HCT116 (cell line): Measurements from ENCODE around the gene FLRT1. TPM values are rescaled to one million over a fixed set of nuclear protein-coding genes. Genes with fewer than 3 reads are reported as not detected.

Experiments used
- ATAC-seq: fragments of 200-7000 bp; cut with Tn5 transposase; 2 replicates; pipeline ENCODE4 v1.9.1; 2020; ENCODE audit warnings: mild to moderate bottlenecking, moderate library complexity
- BruUV-seq: library from RNA; stranded (reverse); fragments of 400-500 nt; replicated peaks from 2 replicates; lab custom pipeline; 2021; lab: Mats Ljungman, UMichigan
- CTCF ChIA-PET: fragments of 300-600 bp; sonication (Branson Sonifier 250); formaldehyde crosslinking; loops from one replicate; lab custom pipeline; 2021; ENCODE audit warnings: antibody characterized with exemption; lab: Charles Lee
- POLR2A ChIA-PET: fragments of 300-600, 350-600 bp; sonication (Branson Sonifier 250); formaldehyde crosslinking; loops from one replicate; lab custom pipeline; 2021; ENCODE audit warnings: antibody characterized with exemption; lab: Charles Lee
- RAD21 ChIA-PET, 2 experiments: fragments of 300-600 bp; sonication (Branson Sonifier 250); formaldehyde crosslinking; loops; one replicate each; lab custom pipeline; 2023; ENCODE audit warnings: low total read pairs in 2 of 2; ENCODE audit not compliant: uncharacterized antibody in 2 of 2, unreplicated experiment in 2 of 2, low non-redundant PET in 1 of 2; lab: Charles Lee
- DNase-seq: peaks from one replicate; pipeline ENCODE4 v3.0.0-alpha.2; 2010; ENCODE audit warnings: low read depth, low spot score
- H2AFZ ChIP-seq: fragments of 200-600 bp; shearing (Covaris generic), sonication (generic); 2 replicates; pipeline ENCODE4 v1.6.1; 2017; ENCODE audit warnings: low read depth, mixed run types, mixed read lengths, antibody characterized with exemption, low read length; ENCODE audit not compliant: poor library complexity, severe bottlenecking
- H3K27ac ChIP-seq: 2 replicates; pipeline ENCODE4 v1.5.1; 2012; ENCODE audit warnings: low read depth, low read length
- H3K27me3 ChIP-seq: fragments of 200-600 bp; sonication (generic); 2 replicates; pipeline ENCODE4 v1.6.1; 2016; ENCODE audit warnings: mixed run types, low read length, mixed read lengths; ENCODE audit not compliant: insufficient read depth
- H3K36me3 ChIP-seq, 2 experiments: fragments of 200-500 bp in 1 of 2; fragments of 200-600 bp in 1 of 2; sonication (Bioruptor generic) in 1 of 2; sonication (generic) in 1 of 2; 2 replicates each; pipeline versions ENCODE4 v1.5.1 to v1.6.1; 2014 to 2016; ENCODE audit warnings: low read length in 2 of 2, inconsistent platforms in 1 of 2, mixed read lengths in 1 of 2, mixed run types in 1 of 2; ENCODE audit not compliant: insufficient read depth in 2 of 2, control insufficient read depth in 1 of 2
- H3K4me1 ChIP-seq, 2 experiments: fragments of 200-600 bp in 1 of 2; sonication (generic) in 1 of 2; 2 replicates each; pipeline versions ENCODE4 v1.5.1 to v1.6.1; 2012 to 2017; ENCODE audit warnings: low read length in 2 of 2, inconsistent platforms in 1 of 2, mild to moderate bottlenecking in 1 of 2, mixed read lengths in 1 of 2, mixed run types in 1 of 2, moderate library complexity in 1 of 2; ENCODE audit not compliant: insufficient read depth in 2 of 2, control insufficient read depth in 1 of 2
- H3K4me2 ChIP-seq: fragments of 200-600 bp; sonication (generic); 2 replicates; pipeline ENCODE4 v1.6.1; 2017; ENCODE audit warnings: mixed run types, low read length, mixed read lengths
- H3K4me3 ChIP-seq, 2 experiments: fragments of 200-600 bp in 1 of 2; sonication (generic) in 1 of 2; replicated peaks in 1 of 2; 2 replicates each; pipeline ENCODE4 v1.5.1; 2011 to 2016; ENCODE audit warnings: low read length in 2 of 2, control low read depth in 1 of 2, low read depth in 1 of 2, mild to moderate bottlenecking in 1 of 2, mixed read lengths in 1 of 2, mixed run types in 1 of 2
- H3K79me2 ChIP-seq: fragments of 200-600 bp; sonication (generic); 2 replicates; pipeline ENCODE4 v1.6.1; 2017; ENCODE audit warnings: mild to moderate bottlenecking, mixed run types, low read length, moderate library complexity, mixed read lengths; ENCODE audit not compliant: insufficient read depth
- H3K9ac ChIP-seq: fragments of 200-600 bp; sonication (generic); 2 replicates; pipeline ENCODE4 v1.6.1; 2016; ENCODE audit warnings: low read length, mixed read lengths
- H3K9me2 ChIP-seq: fragments of 200-600 bp; sonication (generic), shearing (Covaris generic); 2 replicates; pipeline ENCODE4 v1.6.1; 2017; ENCODE audit warnings: mixed run types, mild to moderate bottlenecking, moderate library complexity; ENCODE audit not compliant: insufficient read depth
- H3K9me3 ChIP-seq, 2 experiments: fragments of 200-500 bp in 1 of 2; fragments of 200-600 bp in 1 of 2; sonication (Bioruptor generic) in 1 of 2; sonication (generic) in 1 of 2; 2 replicates each; pipeline ENCODE4 v1.6.1; 2014 to 2017; ENCODE audit warnings: low read length in 2 of 2, mixed read lengths in 2 of 2, inconsistent platforms in 1 of 2, low read depth in 1 of 2, mild to moderate bottlenecking in 1 of 2, mixed run types in 1 of 2, moderate library complexity in 1 of 2; ENCODE audit not compliant: control insufficient read depth in 1 of 2, insufficient read depth in 1 of 2
- H4K20me1 ChIP-seq: fragments of 200-600 bp; sonication (generic), shearing (Covaris generic); 2 replicates; pipeline ENCODE4 v1.6.1; 2017; ENCODE audit warnings: mixed run types, mild to moderate bottlenecking, moderate library complexity; ENCODE audit not compliant: insufficient read depth
- CBX3 ChIP-seq: IDR thresholded peaks from 2 replicates; pipeline ENCODE4 v1.6.1; 2012; ENCODE audit warnings: low read depth
- CEBPB ChIP-seq: IDR thresholded peaks from 2 replicates; pipeline ENCODE4 v1.6.1; 2012; ENCODE audit warnings: low read depth
- ELF1 ChIP-seq: IDR thresholded peaks from 2 replicates; pipeline ENCODE4 v1.6.1; 2012; ENCODE audit warnings: low read depth, borderline replicate concordance
- EZH2 ChIP-seq: fragments of 200-600 bp; sonication (generic); IDR thresholded peaks from 2 replicates; pipeline ENCODE4 v1.6.1; 2017; ENCODE audit warnings: antibody characterized with exemption, mixed run types
- EZH2phosphoT487 ChIP-seq: fragments of 200-600 bp; IDR thresholded peaks from 2 replicates; pipeline ENCODE4 v1.6.1; 2018; ENCODE audit warnings: antibody characterized with exemption, borderline replicate concordance
- FOSL1 ChIP-seq: IDR thresholded peaks from 2 replicates; pipeline ENCODE4 v1.6.1; 2012; ENCODE audit warnings: low read depth
- JUND ChIP-seq: IDR thresholded peaks from 2 replicates; pipeline ENCODE4 v1.6.1; 2012
- POLR2A ChIP-seq: IDR thresholded peaks from 2 replicates; pipeline ENCODE4 v1.7.0; 2011; ENCODE audit warnings: borderline replicate concordance; ENCODE audit not compliant: insufficient read depth, insufficient read length; ENCODE audit errors: extremely low read depth
- POLR2AphosphoS5 ChIP-seq: IDR thresholded peaks from 2 replicates; pipeline ENCODE4 v1.6.1; 2011; ENCODE audit warnings: mild to moderate bottlenecking, low read depth, low read length, moderate library complexity
- RAD21 ChIP-seq: IDR thresholded peaks from 2 replicates; pipeline ENCODE4 v1.6.1; 2012; ENCODE audit warnings: low read depth, mild to moderate bottlenecking
- SIN3A ChIP-seq: IDR thresholded peaks from 2 replicates; pipeline ENCODE4 v1.6.1; 2012; ENCODE audit warnings: low read depth
- SP1 ChIP-seq: IDR thresholded peaks from 2 replicates; pipeline ENCODE4 v1.6.1; 2012; ENCODE audit warnings: low read depth
- SRF ChIP-seq: IDR thresholded peaks from 2 replicates; pipeline ENCODE4 v1.6.1; 2012; ENCODE audit warnings: low read depth
- TCF7L2 ChIP-seq: IDR thresholded peaks from 2 replicates; pipeline ENCODE4 v1.7.0; 2011; ENCODE audit warnings: borderline replicate concordance, inconsistent platforms; ENCODE audit not compliant: insufficient read depth, insufficient read length; ENCODE audit errors: extremely low read depth
- YY1 ChIP-seq: IDR thresholded peaks from 2 replicates; pipeline ENCODE4 v1.6.1; 2011; ENCODE audit warnings: low read length, low read depth, moderate library complexity, mild to moderate bottlenecking; ENCODE audit not compliant: insufficient replicate concordance; ENCODE audit errors: extremely low read depth
- ZNF274 ChIP-seq: fragments of 200-500 bp; sonication (Bioruptor generic); IDR thresholded peaks from 2 replicates; pipeline ENCODE4 v1.6.1; 2014; ENCODE audit warnings: mild to moderate bottlenecking, low read depth, low read length, inconsistent platforms
- intact Hi-C: fragments of 100-400 bp; cut with micrococcal nuclease; formaldehyde crosslinking; loops from 2 replicates; pipeline ENCODE4 v1.10.0; 2022
- total RNA-seq: library from RNA; stranded (reverse); gene quantifications from one replicate; pipeline ENCODE4 v1.2.1, GENCODE V29; 2021; ENCODE audit not compliant: unreplicated experiment
- TF ChIP-seq, protein P1 (sequence below), 3 experiments: fragments of 200-600 bp in 1 of 3; sonication (generic) in 1 of 3; IDR thresholded peaks in 2 of 3; conservative IDR thresholded peaks in 1 of 3; 2 replicates each; pipeline ENCODE4 v1.5.1; 2012 to 2017; ENCODE audit warnings: low read depth in 2 of 3, low read length in 2 of 3, antibody characterized with exemption in 1 of 3, borderline replicate concordance in 1 of 3, control low read depth in 1 of 3, mild to moderate bottlenecking in 1 of 3, mixed read lengths in 1 of 3, mixed run types in 1 of 3, moderate library complexity in 1 of 3; ENCODE audit not compliant: insufficient read depth in 1 of 3
- TF ChIP-seq, protein P2 (sequence below): IDR thresholded peaks from 2 replicates; pipeline ENCODE4 v1.6.1; 2011; ENCODE audit warnings: mild to moderate bottlenecking, low read length, moderate library complexity; ENCODE audit not compliant: insufficient replicate concordance; ENCODE audit errors: extremely low read depth
- TF ChIP-seq, protein P3 (sequence below): IDR thresholded peaks from 2 replicates; pipeline ENCODE4 v1.6.1; 2012; ENCODE audit warnings: low read depth
- TF ChIP-seq, protein P4 (sequence below): IDR thresholded peaks from 2 replicates; pipeline ENCODE4 v1.6.1; 2012

The FLRT1 gene
- total RNA-seq, 1 experiment from 2014 or later: 0.15 TPM

DNA sequence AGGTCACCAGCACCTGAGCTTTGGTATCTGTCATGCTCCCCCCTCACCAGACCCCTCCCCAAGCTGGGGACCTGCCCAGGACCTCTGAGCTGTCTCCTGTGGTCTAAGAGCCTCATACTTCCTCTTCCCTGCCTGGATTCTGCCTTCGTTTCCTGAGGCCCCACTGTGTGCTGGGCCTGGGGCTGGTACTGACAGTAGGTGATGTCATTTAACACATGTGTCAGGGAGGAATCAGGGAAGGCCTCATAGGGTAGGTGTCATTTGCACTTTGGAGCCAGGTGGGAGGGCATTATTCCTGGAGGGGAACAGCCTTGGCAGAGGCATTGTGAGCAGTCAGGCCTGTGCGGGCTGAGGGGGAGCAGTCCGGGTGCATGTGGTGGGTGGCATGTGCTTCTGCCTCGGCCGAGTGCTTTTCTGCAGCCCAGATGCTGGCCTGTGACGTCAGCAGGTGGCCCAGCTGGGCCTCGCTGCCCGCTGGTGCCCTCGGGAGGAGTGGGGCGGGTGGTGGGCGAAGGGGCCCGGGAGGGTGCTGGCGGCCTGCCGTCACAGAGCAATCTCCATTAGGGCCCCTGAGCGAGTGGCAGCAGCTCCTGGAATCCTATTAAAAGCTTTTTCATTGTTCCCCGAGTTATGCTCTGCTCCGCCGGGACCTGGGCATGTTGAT, 9.1 kb downstream of the FLRT1 start:
- ChIA-PET POLR2A (no interaction called here), RAD21 (no interaction called here)
- intact Hi-C loops: loop anchor here (5.0 kb wide), 1 partner anchor 102 kb away; no protein-coding TSS in a partner anchor

More for the DNA sequence above, 9.1 kb downstream of the FLRT1 start:
- H3K9me2 ChIP-seq: no peaks in the 10 kb centered on the region
- no peaks in the 10 kb centered on the region for H3K36me3 ChIP-seq
- H3K79me2 ChIP-seq: no peaks in the 10 kb centered on the region
- no peaks in the 10 kb centered on the region for H3K9me3 ChIP-seq
- no peak for DNase-seq
- no peak overlapping the region for H3K4me3 ChIP-seq
- H4K20me1 ChIP-seq: no peaks in the 10 kb centered on the region
- H3K4me2 ChIP-seq: no peak overlapping the region
- H3K9ac ChIP-seq: no peak overlapping the region
- H3K27ac ChIP-seq: no peak overlapping the region
- no peak for ATAC-seq
- BruUV-seq: no TSS peak
- no peaks in the 10 kb centered on the region for H3K4me1 ChIP-seq
- no peaks in the 10 kb centered on the region for H3K27me3 ChIP-seq
- CTCF ChIA-PET: no interaction called here
- TF ChIP-seq CBX3 (no peak), POLR2A (no peak), SRF (no peak), POLR2AphosphoS5 (no peak), ZNF274 (no peak), RAD21 (no peak), SP1 (no peak), ELF1 (no peak), CEBPB (no peak), SIN3A (no peak), EZH2phosphoT487 (no peak), JUND (no peak), YY1 (no peak), TCF7L2 (no peak), FOSL1 (no peak), EZH2 (no peak)
- TF ChIP-seq, protein P1, sequence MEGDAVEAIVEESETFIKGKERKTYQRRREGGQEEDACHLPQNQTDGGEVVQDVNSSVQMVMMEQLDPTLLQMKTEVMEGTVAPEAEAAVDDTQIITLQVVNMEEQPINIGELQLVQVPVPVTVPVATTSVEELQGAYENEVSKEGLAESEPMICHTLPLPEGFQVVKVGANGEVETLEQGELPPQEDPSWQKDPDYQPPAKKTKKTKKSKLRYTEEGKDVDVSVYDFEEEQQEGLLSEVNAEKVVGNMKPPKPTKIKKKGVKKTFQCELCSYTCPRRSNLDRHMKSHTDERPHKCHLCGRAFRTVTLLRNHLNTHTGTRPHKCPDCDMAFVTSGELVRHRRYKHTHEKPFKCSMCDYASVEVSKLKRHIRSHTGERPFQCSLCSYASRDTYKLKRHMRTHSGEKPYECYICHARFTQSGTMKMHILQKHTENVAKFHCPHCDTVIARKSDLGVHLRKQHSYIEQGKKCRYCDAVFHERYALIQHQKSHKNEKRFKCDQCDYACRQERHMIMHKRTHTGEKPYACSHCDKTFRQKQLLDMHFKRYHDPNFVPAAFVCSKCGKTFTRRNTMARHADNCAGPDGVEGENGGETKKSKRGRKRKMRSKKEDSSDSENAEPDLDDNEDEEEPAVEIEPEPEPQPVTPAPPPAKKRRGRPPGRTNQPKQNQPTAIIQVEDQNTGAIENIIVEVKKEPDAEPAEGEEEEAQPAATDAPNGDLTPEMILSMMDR (IDR thresholded peaks at IDR 0.05 in 2 of 3, conservative IDR thresholded peaks at IDR 0.05 in 1 of 3; ENCODE audit: borderline replicate concordance in 1 of 3, insufficient read depth in 1 of 3, low read depth in 2 of 3, low read length in 2 of 3): no peak
- TF ChIP-seq, protein P2, sequence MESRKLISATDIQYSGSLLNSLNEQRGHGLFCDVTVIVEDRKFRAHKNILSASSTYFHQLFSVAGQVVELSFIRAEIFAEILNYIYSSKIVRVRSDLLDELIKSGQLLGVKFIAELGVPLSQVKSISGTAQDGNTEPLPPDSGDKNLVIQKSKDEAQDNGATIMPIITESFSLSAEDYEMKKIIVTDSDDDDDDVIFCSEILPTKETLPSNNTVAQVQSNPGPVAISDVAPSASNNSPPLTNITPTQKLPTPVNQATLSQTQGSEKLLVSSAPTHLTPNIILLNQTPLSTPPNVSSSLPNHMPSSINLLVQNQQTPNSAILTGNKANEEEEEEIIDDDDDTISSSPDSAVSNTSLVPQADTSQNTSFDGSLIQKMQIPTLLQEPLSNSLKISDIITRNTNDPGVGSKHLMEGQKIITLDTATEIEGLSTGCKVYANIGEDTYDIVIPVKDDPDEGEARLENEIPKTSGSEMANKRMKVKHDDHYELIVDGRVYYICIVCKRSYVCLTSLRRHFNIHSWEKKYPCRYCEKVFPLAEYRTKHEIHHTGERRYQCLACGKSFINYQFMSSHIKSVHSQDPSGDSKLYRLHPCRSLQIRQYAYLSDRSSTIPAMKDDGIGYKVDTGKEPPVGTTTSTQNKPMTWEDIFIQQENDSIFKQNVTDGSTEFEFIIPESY: no peak
- TF ChIP-seq, protein P3, sequence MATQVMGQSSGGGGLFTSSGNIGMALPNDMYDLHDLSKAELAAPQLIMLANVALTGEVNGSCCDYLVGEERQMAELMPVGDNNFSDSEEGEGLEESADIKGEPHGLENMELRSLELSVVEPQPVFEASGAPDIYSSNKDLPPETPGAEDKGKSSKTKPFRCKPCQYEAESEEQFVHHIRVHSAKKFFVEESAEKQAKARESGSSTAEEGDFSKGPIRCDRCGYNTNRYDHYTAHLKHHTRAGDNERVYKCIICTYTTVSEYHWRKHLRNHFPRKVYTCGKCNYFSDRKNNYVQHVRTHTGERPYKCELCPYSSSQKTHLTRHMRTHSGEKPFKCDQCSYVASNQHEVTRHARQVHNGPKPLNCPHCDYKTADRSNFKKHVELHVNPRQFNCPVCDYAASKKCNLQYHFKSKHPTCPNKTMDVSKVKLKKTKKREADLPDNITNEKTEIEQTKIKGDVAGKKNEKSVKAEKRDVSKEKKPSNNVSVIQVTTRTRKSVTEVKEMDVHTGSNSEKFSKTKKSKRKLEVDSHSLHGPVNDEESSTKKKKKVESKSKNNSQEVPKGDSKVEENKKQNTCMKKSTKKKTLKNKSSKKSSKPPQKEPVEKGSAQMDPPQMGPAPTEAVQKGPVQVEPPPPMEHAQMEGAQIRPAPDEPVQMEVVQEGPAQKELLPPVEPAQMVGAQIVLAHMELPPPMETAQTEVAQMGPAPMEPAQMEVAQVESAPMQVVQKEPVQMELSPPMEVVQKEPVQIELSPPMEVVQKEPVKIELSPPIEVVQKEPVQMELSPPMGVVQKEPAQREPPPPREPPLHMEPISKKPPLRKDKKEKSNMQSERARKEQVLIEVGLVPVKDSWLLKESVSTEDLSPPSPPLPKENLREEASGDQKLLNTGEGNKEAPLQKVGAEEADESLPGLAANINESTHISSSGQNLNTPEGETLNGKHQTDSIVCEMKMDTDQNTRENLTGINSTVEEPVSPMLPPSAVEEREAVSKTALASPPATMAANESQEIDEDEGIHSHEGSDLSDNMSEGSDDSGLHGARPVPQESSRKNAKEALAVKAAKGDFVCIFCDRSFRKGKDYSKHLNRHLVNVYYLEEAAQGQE: no peak
- TF ChIP-seq, protein P4, sequence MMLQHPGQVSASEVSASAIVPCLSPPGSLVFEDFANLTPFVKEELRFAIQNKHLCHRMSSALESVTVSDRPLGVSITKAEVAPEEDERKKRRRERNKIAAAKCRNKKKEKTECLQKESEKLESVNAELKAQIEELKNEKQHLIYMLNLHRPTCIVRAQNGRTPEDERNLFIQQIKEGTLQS: no peak
- no peak overlapping the region for H2AFZ ChIP-seq
